TTC549 (cell line): ENCODE results near the gene DUSP28.
"Not testable (repeated sequence)": the region's sequence is repeated elsewhere in the genome, so short reads cannot be mapped to it uniquely, and the experiment has no call there.

Source experiments
- FAIRE-seq: peaks from 2 replicates; lab custom pipeline; 2012; peaks lifted over from hg19 to GRCh38; lab: Jason Lieb, UNC

The DUSP28 gene

GRCh38 chr2:240560480-240561324 lies 545 bp downstream of the DUSP28 start:
- peak; percentile 64 for FAIRE-seq

- FAIRE-seq, result no peak
Observed at GRCh38 chr2:240561325-240561971, 1.3 kb downstream of the DUSP28 start.

- not testable (repeated sequence) for FAIRE-seq
Observed at GRCh38 chr2:240563231-240563630, 3.1 kb downstream of the DUSP28 start.

GRCh38 chr2:240563951-240564560 lies 3.9 kb downstream of the DUSP28 start:
- no peak for FAIRE-seq

GRCh38 chr2:240564561-240565332 lies 4.6 kb downstream of the DUSP28 start:
- FAIRE-seq, result no peak

GRCh38 chr2:240565333-240566202 lies 5.4 kb downstream of the DUSP28 start:
- no peak for FAIRE-seq

- no peak for FAIRE-seq
Observed at GRCh38 chr2:240566203-240567136, 6.3 kb downstream of the DUSP28 start.

- FAIRE-seq, result no peak
Observed at GRCh38 chr2:240567137-240567871, 7.1 kb downstream of the DUSP28 start.

- FAIRE-seq, result no peak
Observed at GRCh38 chr2:240567872-240568677, 7.9 kb downstream of the DUSP28 start, which contains the start of gene RNPEPL1. TSS of gene RNPEPL1 (plus strand) at chr2:240568484. CDS start at chr2:240568587, 103 bp downstream.

- no peak for FAIRE-seq
Observed at GRCh38 chr2:240568678-240569522, 8.7 kb downstream of the DUSP28 start.

- no peak for FAIRE-seq
Observed at GRCh38 chr2:240569523-240569997, 9.4 kb downstream of the DUSP28 start.

GRCh38 chr2:240569998-240570530 lies 9.9 kb downstream of the DUSP28 start:
- no peak for FAIRE-seq

- no peak for FAIRE-seq
Observed at GRCh38 chr2:240570531-240571313, 10.6 kb downstream of the DUSP28 start.

GRCh38 chr2:240571314-240571973 lies 11.3 kb downstream of the DUSP28 start:
- no peak for FAIRE-seq

GRCh38 chr2:240572141-240573031 lies 12.2 kb downstream of the DUSP28 start:
- FAIRE-seq, result no peak
